Activated CD8-positive, alpha-beta memory T cell treated with anti-CD3 and anti-CD28 coated beads, Interleukin-2, amount 10 ng/mL, durations not matched to agents 7 days and 5 days (primary cell): ENCODE data around the gene PHGDH. TPM values are rescaled to one million over a fixed set of nuclear protein-coding genes. Genes with fewer than 3 reads are reported as not detected.

ENCODE experiments used
- total RNA-seq, 2 experiments: library from RNA; stranded (reverse); gene quantifications; one replicate each; pipeline ENCODE4 v1.2.3, GENCODE V29; 2021

Gene PHGDH
- total RNA-seq, 2 experiments from 2014 or later, result 165 to 209 TPM

Other genes with a start within 250 kb of the PHGDH start
- not detected for gene HSD3B1, start 204.7 kb upstream of the PHGDH start, total RNA-seq
- under 1 TPM; 0.06 to 0.47 TPM for gene ZNF697, start 63.7 kb upstream of the PHGDH start, total RNA-seq
- gene HMGCS2, start 57.0 kb downstream of the PHGDH start, total RNA-seq, result not detected
- gene REG4, start 99.5 kb downstream of the PHGDH start, total RNA-seq, result 1 to 10 TPM; 1.8 to 7.5 TPM
- gene ADAM30, start 184.6 kb downstream of the PHGDH start, total RNA-seq, result not detected